Natural killer cell treated with Interleukin-12 subunit alpha and Interleukin-12 subunit beta and Interleukin-15 and Interleukin-18, amount 100 ng/mL, for 72 hours (primary cell): ENCODE results near the gene PLSCR5. TPM values are rescaled to one million over a fixed set of nuclear protein-coding genes. Genes with fewer than 3 reads are reported as not detected.

ENCODE experiments used
- ATAC-seq, 2 donors: fragments of 150-1000 bp; cut with Tn5 transposase in 1 of 2; sonication (Bioruptor Pico), chemical (Tn5 transposase) in 1 of 2; 2 replicates each; pipeline ENCODE4 v1.10.0; 2021
- DNase-seq: peaks from one replicate; pipeline ENCODE4 v3.0.0; 2022; ENCODE audit warnings: low spot score
- H3K27ac Mint-ChIP-seq, 2 donors: 1 replicate in 1 of 2; 2 replicates in 1 of 2; pipeline ENCODE4 v1.8.0; 2022; ENCODE audit warnings: mixed read lengths in 2 of 2, mild to moderate bottlenecking in 1 of 2, moderate library complexity in 1 of 2
- H3K27me3 Mint-ChIP-seq, 2 donors: 1 replicate in 1 of 2; 2 replicates in 1 of 2; pipeline ENCODE4 v1.8.0; 2022; ENCODE audit warnings: mixed read lengths in 2 of 2
- H3K36me3 Mint-ChIP-seq: one replicate; pipeline ENCODE4 v1.8.0; 2022; ENCODE audit warnings: mixed read lengths
- H3K4me1 Mint-ChIP-seq, 2 donors: 1 replicate in 1 of 2; 2 replicates in 1 of 2; pipeline ENCODE4 v1.8.0; 2022; ENCODE audit warnings: low read depth in 2 of 2, mixed read lengths in 2 of 2, mild to moderate bottlenecking in 1 of 2
- H3K4me3 Mint-ChIP-seq: one replicate; pipeline ENCODE4 v1.8.0; 2022; ENCODE audit warnings: mixed read lengths
- H3K9me3 Mint-ChIP-seq: 2 replicates; pipeline ENCODE4 v1.8.0; 2022; ENCODE audit warnings: mixed read lengths
- total RNA-seq, 2 donors: library from RNA; stranded (reverse); gene quantifications; one replicate each; pipeline ENCODE4 v1.2.3, GENCODE V29; 2022

Gene PLSCR5
- total RNA-seq, 2 donors from 2014 or later = not detected

- H3K9me3 Mint-ChIP-seq = peaks cover 6% of the 10 kb centered on the region
- ATAC-seq (no peak), DNase-seq (no peak)
- no peaks in the 10 kb centered on the region for H3K4me1 Mint-ChIP-seq
- H3K27me3 Mint-ChIP-seq = peaks cover 0 to 4% of the 10 kb centered on the region in 2 donors
- H3K4me3 Mint-ChIP-seq = no peak overlapping the region
- H3K27ac Mint-ChIP-seq = no peak overlapping the region
- no peaks in the 10 kb centered on the region for H3K36me3 Mint-ChIP-seq
Observed at GRCh38 chr3:146621723-146622122, 16.6 kb upstream of the PLSCR5 start.

- no peak overlapping the region for H3K4me3 Mint-ChIP-seq
- no peaks in the 10 kb centered on the region for H3K36me3 Mint-ChIP-seq
- no peaks in the 10 kb centered on the region for H3K4me1 Mint-ChIP-seq
- H3K9me3 Mint-ChIP-seq = no peaks in the 10 kb centered on the region
- no peaks in the 10 kb centered on the region for H3K27me3 Mint-ChIP-seq
- ATAC-seq (no peak), DNase-seq (no peak)
- H3K27ac Mint-ChIP-seq = no peak overlapping the region
Observed at GRCh38 chr3:146612015-146612414, 6.9 kb upstream of the PLSCR5 start.

GRCh38 chr3:146611096-146611495 is 6.0 kb upstream of the PLSCR5 start:
- no peak overlapping the region for H3K27ac Mint-ChIP-seq
- no peak for ATAC-seq
- no peaks in the 10 kb centered on the region for H3K9me3 Mint-ChIP-seq
- no peaks in the 10 kb centered on the region for H3K4me1 Mint-ChIP-seq
- no peaks in the 10 kb centered on the region for H3K36me3 Mint-ChIP-seq
- no peaks in the 10 kb centered on the region for H3K27me3 Mint-ChIP-seq
- no peak overlapping the region for H3K4me3 Mint-ChIP-seq
- no peak for DNase-seq

GRCh38 chr3:146598535-146598934 is 6.6 kb downstream of the PLSCR5 start:
- ATAC-seq (no peak), DNase-seq (no peak)
- no peak overlapping the region for H3K4me3 Mint-ChIP-seq
- H3K9me3 Mint-ChIP-seq = no peaks in the 10 kb centered on the region
- no peak overlapping the region for H3K27ac Mint-ChIP-seq
- no peaks in the 10 kb centered on the region for H3K4me1 Mint-ChIP-seq
- peaks cover 0 to 5% of the 10 kb centered on the region in 2 donors for H3K27me3 Mint-ChIP-seq
- no peaks in the 10 kb centered on the region for H3K36me3 Mint-ChIP-seq

GRCh38 chr3:146594843-146595482 is 10.2 kb downstream of the PLSCR5 start:
- no peak for DNase-seq
- Mint-ChIP-seq H3K9me3 (no peaks in the 10 kb centered on the region), H3K4me3 (no peak overlapping the region), H3K27me3 (peaks cover 0 to 3% of the 10 kb centered on the region in 2 donors), H3K4me1 (peaks cover 0 to 2% of the 10 kb centered on the region in 2 donors), H3K36me3 (no peaks in the 10 kb centered on the region), H3K27ac (no peak overlapping the region)
- ATAC-seq = no peak

GRCh38 chr3:146593776-146594175 is 11.4 kb downstream of the PLSCR5 start:
- Mint-ChIP-seq H3K4me3 (no peak overlapping the region), H3K27me3 (peaks cover 0 to 3% of the 10 kb centered on the region in 2 donors), H3K4me1 (peaks cover 0 to 2% of the 10 kb centered on the region in 2 donors), H3K36me3 (no peaks in the 10 kb centered on the region), H3K27ac (no peak overlapping the region), H3K9me3 (no peaks in the 10 kb centered on the region)
- DNase-seq = no peak
- ATAC-seq = no peak

GRCh38 chr3:146590521-146590920 is 14.6 kb downstream of the PLSCR5 start:
- peaks cover 0 to 2% of the 10 kb centered on the region in 2 donors for H3K4me1 Mint-ChIP-seq
- H3K27ac Mint-ChIP-seq = no peak overlapping the region
- H3K4me3 Mint-ChIP-seq = no peak overlapping the region
- DNase-seq (no peak), ATAC-seq (no peak)
- peaks cover 6 to 8% of the 10 kb centered on the region in 2 donors for H3K27me3 Mint-ChIP-seq
- no peaks in the 10 kb centered on the region for H3K36me3 Mint-ChIP-seq
- no peaks in the 10 kb centered on the region for H3K9me3 Mint-ChIP-seq

- H3K27me3 Mint-ChIP-seq = peaks cover 6 to 12% of the 10 kb centered on the region in 2 donors
- H3K9me3 Mint-ChIP-seq = no peaks in the 10 kb centered on the region
- no peak overlapping the region for H3K27ac Mint-ChIP-seq
- H3K4me3 Mint-ChIP-seq = no peak overlapping the region
- ATAC-seq (no peak), DNase-seq (no peak)
- H3K4me1 Mint-ChIP-seq = peaks cover 0 to 2% of the 10 kb centered on the region in 2 donors
- H3K36me3 Mint-ChIP-seq = no peaks in the 10 kb centered on the region
Observed at GRCh38 chr3:146589899-146590508, 15.1 kb downstream of the PLSCR5 start.

GRCh38 chr3:146585156-146585555 is 20.0 kb downstream of the PLSCR5 start:
- ATAC-seq = no peak
- Mint-ChIP-seq H3K9me3 (no peaks in the 10 kb centered on the region), H3K36me3 (no peaks in the 10 kb centered on the region)

GRCh38 chr3:146581951-146582467 is 23.1 kb downstream of the PLSCR5 start:
- DNase-seq = no peak
- H3K9me3 Mint-ChIP-seq = no peaks in the 10 kb centered on the region
- H3K27me3 Mint-ChIP-seq = peaks cover 5 to 21% of the 10 kb centered on the region in 2 donors
- no peak overlapping the region for H3K27ac Mint-ChIP-seq
- ATAC-seq = peak in 1 of 2 donors; percentile 48
- H3K4me3 Mint-ChIP-seq = no peak overlapping the region
- no peaks in the 10 kb centered on the region for H3K36me3 Mint-ChIP-seq
- no peaks in the 10 kb centered on the region for H3K4me1 Mint-ChIP-seq

More at GRCh38 chr3:146585156-146585555, 20.0 kb downstream of the PLSCR5 start:
- Mint-ChIP-seq H3K4me3 (no peak overlapping the region), H3K27me3 (peaks cover 5 to 28% of the 10 kb centered on the region in 2 donors), H3K4me1 (no peaks in the 10 kb centered on the region), H3K27ac (no peak overlapping the region)
- DNase-seq = no peak

- Mint-ChIP-seq H3K27ac (no peak overlapping the region), H3K9me3 (no peaks in the 10 kb centered on the region), H3K36me3 (no peaks in the 10 kb centered on the region), H3K27me3 (peaks cover 2 to 21% of the 10 kb centered on the region in 2 donors), H3K4me3 (no peak overlapping the region), H3K4me1 (no peaks in the 10 kb centered on the region)
- DNase-seq (no peak), ATAC-seq (no peak)
Observed at GRCh38 chr3:146581080-146581601, 24.0 kb downstream of the PLSCR5 start.

- ATAC-seq (no peak), DNase-seq (no peak)
- H3K9me3 Mint-ChIP-seq = no peaks in the 10 kb centered on the region
- H3K27me3 Mint-ChIP-seq = no peaks in the 10 kb centered on the region
- H3K36me3 Mint-ChIP-seq = no peaks in the 10 kb centered on the region
- no peak overlapping the region for H3K27ac Mint-ChIP-seq
- no peak overlapping the region for H3K4me3 Mint-ChIP-seq
- H3K4me1 Mint-ChIP-seq = no peaks in the 10 kb centered on the region
Observed at GRCh38 chr3:146577662-146578061, 27.5 kb downstream of the PLSCR5 start.

- no peaks in the 10 kb centered on the region for H3K9me3 Mint-ChIP-seq
- H3K27ac Mint-ChIP-seq = no peak overlapping the region
- H3K4me1 Mint-ChIP-seq = no peaks in the 10 kb centered on the region
- DNase-seq (no peak), ATAC-seq (no peak)
- H3K27me3 Mint-ChIP-seq = no peaks in the 10 kb centered on the region
- no peak overlapping the region for H3K4me3 Mint-ChIP-seq
- H3K36me3 Mint-ChIP-seq = no peaks in the 10 kb centered on the region
Observed at GRCh38 chr3:146575636-146576035, 29.5 kb downstream of the PLSCR5 start.

- Mint-ChIP-seq H3K4me3 (no peak overlapping the region), H3K27ac (no peak overlapping the region), H3K9me3 (no peaks in the 10 kb centered on the region), H3K36me3 (no peaks in the 10 kb centered on the region), H3K4me1 (no peaks in the 10 kb centered on the region), H3K27me3 (no peaks in the 10 kb centered on the region)
- ATAC-seq (no peak), DNase-seq (no peak)
Observed at GRCh38 chr3:146574173-146574572, 31.0 kb downstream of the PLSCR5 start.
